Ramos (cell line): ENCODE results near the gene HS1BP3.

ENCODE experiments used
- in situ Hi-C: fragments of 300-500 bp; cut with MboI; formaldehyde crosslinking; loops from one replicate; pipeline ENCODE4 v1.14.3; 2022; ENCODE audit warnings: low sequenced_read_pairs; ENCODE audit not compliant: unreplicated experiment

Gene HS1BP3, protein sequence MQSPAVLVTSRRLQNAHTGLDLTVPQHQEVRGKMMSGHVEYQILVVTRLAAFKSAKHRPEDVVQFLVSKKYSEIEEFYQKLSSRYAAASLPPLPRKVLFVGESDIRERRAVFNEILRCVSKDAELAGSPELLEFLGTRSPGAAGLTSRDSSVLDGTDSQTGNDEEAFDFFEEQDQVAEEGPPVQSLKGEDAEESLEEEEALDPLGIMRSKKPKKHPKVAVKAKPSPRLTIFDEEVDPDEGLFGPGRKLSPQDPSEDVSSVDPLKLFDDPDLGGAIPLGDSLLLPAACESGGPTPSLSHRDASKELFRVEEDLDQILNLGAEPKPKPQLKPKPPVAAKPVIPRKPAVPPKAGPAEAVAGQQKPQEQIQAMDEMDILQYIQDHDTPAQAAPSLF

DNA sequence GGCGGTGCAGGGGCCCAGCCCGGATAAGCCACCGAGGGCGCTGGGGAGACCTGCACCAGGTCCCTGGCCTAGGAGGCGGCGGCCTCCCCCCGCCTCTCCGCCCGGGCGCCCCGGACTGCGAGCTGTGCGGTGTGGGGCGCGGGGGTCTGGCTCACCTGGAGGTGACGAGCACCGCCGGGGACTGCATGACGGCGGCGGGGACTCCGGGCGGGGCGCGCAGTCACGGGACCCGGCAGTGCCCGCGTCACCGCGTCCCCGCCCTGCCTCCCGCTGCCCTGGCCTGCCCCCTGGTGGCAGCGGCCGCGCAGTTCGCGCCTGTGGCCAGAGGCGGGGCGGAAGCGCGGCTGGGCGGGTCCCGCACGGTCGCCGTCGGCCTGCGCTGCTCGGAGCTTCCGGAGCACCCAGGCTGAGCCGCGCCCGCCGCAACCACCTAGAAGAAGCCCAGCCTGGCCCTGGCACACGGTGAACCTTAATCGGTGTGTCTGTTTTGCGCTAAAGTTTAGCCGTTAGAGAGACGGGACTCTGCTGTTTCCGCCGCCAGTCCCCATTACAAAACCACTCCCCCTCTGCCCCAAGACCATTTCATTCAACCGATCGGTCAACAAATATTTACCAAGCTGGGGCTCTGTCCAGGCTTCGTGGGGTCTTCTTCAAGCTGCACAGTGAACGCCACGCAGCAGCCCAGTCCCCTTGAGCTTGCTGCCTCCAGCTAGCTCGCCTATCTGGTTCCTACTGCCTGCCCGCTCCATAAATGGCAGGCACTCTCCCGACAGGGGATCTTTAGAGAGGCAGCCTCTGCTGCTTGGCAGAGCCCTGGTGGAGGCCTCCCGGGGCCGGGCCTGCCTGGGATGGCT is at the start of gene HS1BP3:
Gene HS1BP3 (minus strand): TSS at position 222 of the 854 bp plus-strand sequence. CDS start 35 bp downstream, at position 187.
- in situ Hi-C loops: no loop called here

- in situ Hi-C loops: no loop called here
These were observed 48.2 kb upstream of the HS1BP3 start for GRCh38 chr2:20698916-20699613.

DNA sequence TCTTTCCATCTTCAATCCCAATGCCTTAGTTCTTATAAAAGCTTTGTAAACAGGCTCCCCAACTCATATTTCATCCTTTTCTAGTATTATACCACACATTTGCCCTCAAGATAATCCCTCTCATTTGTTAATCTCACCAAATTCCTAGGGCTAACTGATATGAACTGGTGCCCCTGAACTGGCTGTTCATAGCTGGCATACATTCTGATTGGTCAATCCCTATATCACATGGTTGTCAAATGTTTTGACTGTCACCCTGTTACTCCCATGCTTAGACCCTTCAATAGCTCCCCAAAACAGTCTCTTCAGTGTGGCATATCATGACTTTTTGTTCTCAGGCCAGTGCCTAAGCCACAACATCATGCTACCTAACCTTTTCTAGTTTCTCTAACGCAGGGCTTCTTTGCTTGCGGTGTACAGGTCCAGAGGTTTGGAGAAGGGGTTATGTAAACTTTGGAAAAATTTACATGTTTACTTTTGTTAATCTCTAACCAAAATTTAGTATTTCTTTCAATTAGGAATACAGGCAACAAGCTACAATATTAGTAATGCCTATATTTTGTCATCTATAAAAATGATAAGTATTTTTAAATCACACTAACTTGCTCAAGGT is 46.5 kb upstream of the HS1BP3 start:
- in situ Hi-C loops: no loop called here

- in situ Hi-C loops: no loop called here
These were observed 45.5 kb upstream of the HS1BP3 start for GRCh38 chr2:20696366-20696765.

- in situ Hi-C loops: no loop called here
These were observed 42.4 kb upstream of the HS1BP3 start for GRCh38 chr2:20693317-20693716.

DNA sequence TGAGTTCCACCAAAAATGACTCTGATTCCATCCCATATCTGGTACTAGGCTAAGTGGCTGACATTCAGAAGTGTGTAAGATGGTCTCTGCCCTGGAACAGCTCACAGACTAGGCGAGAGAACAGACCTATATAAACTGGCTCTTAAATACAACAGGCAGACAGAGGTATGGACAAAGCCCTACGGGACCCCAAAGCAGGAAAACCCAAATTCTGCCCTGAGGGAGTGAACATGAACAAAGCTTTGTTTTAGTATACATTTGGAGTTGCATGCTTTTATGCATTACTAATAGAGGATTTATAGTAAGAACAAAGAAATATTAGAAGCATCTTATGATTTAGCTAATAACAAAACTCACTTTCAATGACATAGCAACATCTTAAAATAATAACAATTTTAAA is 41.2 kb upstream of the HS1BP3 start:
- in situ Hi-C loops: no loop called here

DNA sequence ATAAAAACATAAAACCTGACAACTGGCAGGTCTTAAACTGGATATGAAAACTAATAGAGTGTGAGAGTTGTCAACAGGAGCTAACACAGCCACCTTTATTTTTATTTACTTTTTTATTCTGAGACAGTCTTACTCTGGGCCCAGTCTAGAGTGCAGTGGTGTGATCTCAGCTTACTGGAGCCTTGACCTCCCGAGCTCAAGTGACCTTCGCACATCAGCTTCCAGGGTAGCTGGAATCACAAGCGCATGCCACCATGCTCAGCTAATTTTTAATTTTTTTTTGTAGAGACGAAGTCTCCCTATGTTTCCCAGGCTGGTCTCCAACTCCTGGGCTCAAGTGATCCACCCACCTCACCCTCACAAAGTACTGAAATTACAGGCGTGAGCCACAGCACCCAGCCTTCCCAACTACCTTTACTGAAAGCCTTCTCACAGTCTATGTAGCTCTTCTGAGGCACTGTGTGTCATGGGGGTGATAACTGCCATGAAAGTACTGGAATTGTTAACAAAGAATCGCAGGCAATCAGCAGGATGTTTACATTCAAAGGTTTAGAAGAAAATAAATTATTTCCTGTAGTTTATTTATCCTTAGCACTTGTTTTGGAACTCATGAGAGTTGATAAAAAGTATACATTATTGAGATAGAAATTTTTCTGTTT is 40.3 kb upstream of the HS1BP3 start:
- in situ Hi-C loops: no loop called here

GRCh38 chr2:20689428-20690264 is 38.7 kb upstream of the HS1BP3 start:
- in situ Hi-C loops: no loop called here

- in situ Hi-C loops: no loop called here
These were observed 36.4 kb upstream of the HS1BP3 start for GRCh38 chr2:20687260-20687832.

GRCh38 chr2:20684581-20685063 is 33.7 kb upstream of the HS1BP3 start:
- in situ Hi-C loops: no loop called here

DNA sequence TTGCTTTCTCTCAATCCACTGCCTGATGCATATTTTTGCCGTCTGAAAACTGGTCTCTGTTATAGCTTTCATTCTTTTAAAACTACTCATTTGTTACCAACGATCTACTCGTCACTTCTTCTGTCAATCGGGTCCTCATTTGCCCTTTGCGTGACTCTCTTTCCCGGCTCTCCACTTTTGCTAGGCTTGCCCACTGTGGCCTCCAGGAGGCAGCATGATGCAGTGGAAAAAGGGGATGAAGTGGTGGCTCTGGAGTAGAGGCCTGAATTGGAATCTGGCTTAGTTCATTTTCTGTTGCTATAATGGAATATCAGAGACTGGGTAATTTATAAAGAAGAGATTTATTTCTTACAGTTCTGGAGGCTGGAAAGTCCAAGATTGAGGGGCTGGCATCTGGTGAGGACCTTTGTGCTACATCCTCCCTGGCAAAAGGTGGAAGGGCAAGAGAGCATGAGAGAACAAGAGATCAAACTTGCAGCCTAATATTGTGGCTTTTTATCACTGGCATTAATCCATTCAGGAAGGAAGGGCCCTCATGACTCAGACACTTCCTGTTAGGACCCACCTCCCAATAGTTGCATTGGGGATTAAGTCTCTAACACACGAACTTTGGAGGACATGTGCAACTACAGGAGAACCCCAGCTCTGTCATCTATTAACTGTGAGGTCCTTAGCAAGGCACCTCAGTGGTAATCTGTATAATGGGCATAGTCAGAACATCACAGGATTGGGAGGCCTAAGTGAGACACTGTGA is 31.4 kb upstream of the HS1BP3 start:
- in situ Hi-C loops: no loop called here

GRCh38 chr2:20680744-20681375 is 30.0 kb upstream of the HS1BP3 start:
- in situ Hi-C loops: no loop called here

- in situ Hi-C loops: no loop called here
These were observed 27.9 kb upstream of the HS1BP3 start for GRCh38 chr2:20678780-20679179.

GRCh38 chr2:20678086-20678395 is 27.1 kb upstream of the HS1BP3 start:
- in situ Hi-C loops: no loop called here

DNA sequence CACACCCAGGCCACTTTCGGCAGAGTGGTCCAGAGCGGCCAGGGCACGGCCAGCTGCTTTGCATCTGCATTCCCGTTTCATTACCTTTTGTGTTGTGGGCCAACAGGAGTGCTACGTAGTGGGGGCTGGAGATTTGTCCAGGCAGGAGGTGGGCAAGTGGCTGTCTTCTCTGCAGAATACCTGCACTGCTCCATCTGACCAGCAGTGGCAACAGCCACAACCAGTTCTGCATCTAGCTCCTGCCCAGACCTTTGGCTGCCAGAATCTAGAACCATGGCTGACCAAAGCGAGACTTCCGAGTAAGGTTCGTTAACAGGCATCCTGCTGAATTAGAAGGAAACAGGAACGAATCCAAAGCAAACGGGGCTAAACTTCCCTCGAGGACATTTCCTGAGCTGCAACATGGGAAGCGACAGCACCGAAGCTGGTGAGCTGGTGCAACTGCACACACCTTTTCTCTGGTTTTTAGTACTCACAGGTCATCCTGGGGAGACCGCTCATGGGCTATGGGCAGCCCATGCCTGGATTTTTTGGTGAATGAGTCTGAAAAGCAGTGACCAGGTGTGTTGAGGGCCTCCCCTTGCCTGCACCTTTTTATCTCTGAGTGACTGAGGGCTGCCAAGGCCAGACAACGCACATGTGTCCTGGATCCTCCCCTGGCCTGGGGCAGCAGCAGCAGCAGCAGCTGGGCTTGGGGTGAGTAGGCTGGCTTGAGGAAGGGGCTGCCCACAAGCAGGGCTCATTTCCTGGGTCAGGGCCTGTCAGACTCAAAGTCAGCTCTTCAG is 26.6 kb upstream of the HS1BP3 start:
- in situ Hi-C loops: no loop called here

DNA sequence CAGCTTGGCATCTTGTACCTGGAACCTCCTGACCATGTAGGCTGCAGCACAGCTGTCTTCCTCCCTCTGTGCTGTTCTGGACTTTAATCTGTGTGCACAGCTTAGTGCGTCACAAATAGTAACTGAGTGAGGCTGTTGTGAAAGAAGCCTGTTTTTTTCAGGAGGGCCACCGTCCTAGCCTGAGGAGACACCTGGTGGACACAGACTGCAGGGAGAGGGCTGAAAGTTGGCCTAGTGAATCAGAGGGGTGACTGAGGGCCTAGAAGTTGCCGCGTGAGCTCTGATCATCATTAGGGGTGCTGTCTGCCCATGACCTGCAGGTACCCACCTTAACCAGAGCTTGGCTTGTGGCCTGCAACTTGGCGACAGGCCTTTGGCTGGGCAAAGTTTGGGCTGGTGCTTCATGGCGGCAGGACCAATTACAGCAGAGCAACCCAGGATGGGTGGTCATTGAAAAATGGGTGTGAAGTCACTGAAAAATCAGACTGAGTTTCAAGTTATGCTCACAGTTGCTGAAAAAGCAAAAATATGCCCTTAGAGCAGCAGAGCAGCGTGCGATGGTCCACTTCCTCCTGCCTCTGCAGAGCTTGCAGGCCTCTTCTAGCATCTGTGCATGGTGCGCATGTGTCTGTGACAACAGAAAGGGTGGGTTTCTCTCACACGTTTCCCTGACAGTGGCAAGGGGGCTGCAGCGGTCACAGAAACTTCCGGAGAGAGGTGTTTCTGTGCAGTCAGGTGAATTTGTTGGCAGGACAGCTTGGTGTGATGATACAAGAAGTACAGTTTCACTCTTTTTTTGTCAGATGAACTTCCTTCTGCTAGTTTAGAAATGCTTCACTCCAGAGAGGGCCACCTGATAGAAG is 25.7 kb upstream of the HS1BP3 start:
- in situ Hi-C loops: no loop called here
